Kidney (tissue), 14 donors: Measurements from ENCODE around the gene STPG3. TPM values are rescaled to one million over a fixed set of nuclear protein-coding genes. Genes with fewer than 3 reads are reported as not detected.

ENCODE experiments used
- DNase-seq, 5 donors: peaks; one replicate each; pipeline ENCODE4 v3.0.0-alpha.2; 2013 to 2020
- FAIRE-seq: peaks from 2 replicates; lab custom pipeline; 2012; peaks lifted over from hg19 to GRCh38; lab: Jason Lieb, UNC
- H3K27ac ChIP-seq, 2 donors: one replicate each; pipeline ENCODE4 v1.7.0; 2013; ENCODE audit warnings: low read depth in 2 of 2, low read length in 2 of 2, inconsistent platforms in 1 of 2
- H3K27me3 ChIP-seq: one replicate; pipeline ENCODE4 v1.7.1; 2013; ENCODE audit warnings: low read length, inconsistent platforms; ENCODE audit not compliant: control insufficient read depth, insufficient read depth
- H3K36me3 ChIP-seq, 3 donors: one replicate each; pipeline versions ENCODE4 v1.7.0 to v1.7.1; 2013; ENCODE audit warnings: low read length in 3 of 3, control low read depth in 1 of 3, inconsistent platforms in 1 of 3; ENCODE audit not compliant: insufficient read depth in 3 of 3, control insufficient read depth in 2 of 3
- H3K4me1 ChIP-seq, 3 donors: one replicate each; pipeline versions ENCODE4 v1.7.0 to v1.7.1; 2013; ENCODE audit warnings: low read length in 3 of 3, inconsistent platforms in 1 of 3, low read depth in 1 of 3; ENCODE audit not compliant: control insufficient read depth in 2 of 3, insufficient read depth in 2 of 3
- H3K4me3 ChIP-seq, 3 donors: one replicate each; pipeline versions ENCODE4 v1.7.0 to v1.8.1; 2013; ENCODE audit warnings: low read length in 3 of 3, control low read depth in 1 of 3, inconsistent platforms in 1 of 3
- H3K9ac ChIP-seq, 3 donors: one replicate each; pipeline versions ENCODE4 v1.7.0 to v1.7.1; 2013; ENCODE audit warnings: low read length in 3 of 3, control low read depth in 1 of 3, inconsistent platforms in 1 of 3
- H3K9me3 ChIP-seq, 3 donors: one replicate each; pipeline versions ENCODE4 v1.7.0 to v1.7.1; 2013; ENCODE audit warnings: low read length in 3 of 3, control low read depth in 1 of 3, inconsistent platforms in 1 of 3; ENCODE audit not compliant: control insufficient read depth in 2 of 3, insufficient read depth in 1 of 3
- intact Hi-C: fragments of 100-400 bp; cut with DNase I; formaldehyde crosslinking; loops from one replicate; pipeline ENCODE4 v1.11.1; 2022
- polyA plus RNA-seq: library from polyadenylated mRNA; stranded (reverse); fragments of 350-450 nt; fragmentation: Illumina TruSeq; extraction: RNeasy Lipid Tissue Mini Kit (QIAGEN cat#74804); gene quantifications from one replicate; pipeline ENCODE4 v1.2.3, GENCODE V29; 2014; ENCODE audit warnings: low read depth, low replicate concordance; ENCODE audit not compliant: insufficient read depth
- total RNA-seq: library from RNA; stranded (reverse); fragmentation: NEBNext Ultra II Directional; extraction: Animal tissue kit (Norgen Biotek cat#: 25700); gene quantifications from one replicate; pipeline ENCODE4 v1.2.1, GENCODE V29; 2021
- TF ChIP-seq, protein P1 (sequence below): IDR thresholded peaks from 3 replicates; pipeline ENCODE4 v1.5.1; 2012; ENCODE audit warnings: mild to moderate bottlenecking, moderate library complexity, borderline replicate concordance; ENCODE audit not compliant: insufficient read depth; ENCODE audit errors: extremely low read depth
- donor health status: control.
- donor health status: control.
- donor health status: control.
- donor health status: control.
- donor health status: control.
- donor health status: DM: yes; HTN: yes; CAD: no.
- donor health status: Normal renal cell carcinoma (clear cell type).

Gene STPG3
- total and polyA plus RNA-seq, 2 donors from 2014 or later: 0.38 TPM; not detected in 1

DNA sequence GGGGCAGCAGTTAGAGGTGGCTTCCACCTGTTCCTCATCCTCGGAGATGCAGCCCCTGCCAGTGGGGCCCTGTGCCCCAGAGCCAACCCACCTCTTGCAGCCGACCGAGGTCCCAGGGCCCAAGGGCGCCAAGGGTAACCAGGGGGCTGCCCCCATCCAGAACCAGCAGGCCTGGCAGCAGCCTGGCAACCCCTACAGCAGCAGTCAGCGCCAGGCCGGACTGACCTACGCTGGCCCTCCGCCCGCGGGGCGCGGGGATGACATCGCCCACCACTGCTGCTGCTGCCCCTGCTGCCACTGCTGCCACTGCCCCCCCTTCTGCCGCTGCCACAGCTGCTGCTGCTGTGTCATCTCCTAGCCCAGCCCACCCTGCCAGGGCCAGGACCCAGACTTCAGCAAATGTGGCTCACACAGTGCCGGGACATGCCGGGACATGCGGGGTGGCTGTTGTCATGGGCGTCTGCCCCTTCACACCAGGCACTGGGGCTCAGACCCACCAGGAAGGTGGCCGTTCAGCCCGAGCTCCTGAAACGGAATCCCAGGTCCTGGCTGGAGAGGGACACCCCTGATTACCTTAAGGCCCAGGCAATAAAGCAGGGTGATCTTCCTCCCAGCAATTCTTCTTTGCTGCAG lies 25.3 kb upstream of the STPG3 start:
- Histone ChIP-seq H3K9me3 (no peaks in the 10 kb centered on the region), H3K4me3 (no peak overlapping the region), H3K27ac (no peak overlapping the region), H3K36me3 (no peaks in the 10 kb centered on the region), H3K9ac (no peak overlapping the region), H3K27me3 (no peaks in the 10 kb centered on the region), H3K4me1 (peaks cover 0 to 35% (median 18%) of the 10 kb centered on the region in 3 donors)
- TF ChIP-seq, protein P1, sequence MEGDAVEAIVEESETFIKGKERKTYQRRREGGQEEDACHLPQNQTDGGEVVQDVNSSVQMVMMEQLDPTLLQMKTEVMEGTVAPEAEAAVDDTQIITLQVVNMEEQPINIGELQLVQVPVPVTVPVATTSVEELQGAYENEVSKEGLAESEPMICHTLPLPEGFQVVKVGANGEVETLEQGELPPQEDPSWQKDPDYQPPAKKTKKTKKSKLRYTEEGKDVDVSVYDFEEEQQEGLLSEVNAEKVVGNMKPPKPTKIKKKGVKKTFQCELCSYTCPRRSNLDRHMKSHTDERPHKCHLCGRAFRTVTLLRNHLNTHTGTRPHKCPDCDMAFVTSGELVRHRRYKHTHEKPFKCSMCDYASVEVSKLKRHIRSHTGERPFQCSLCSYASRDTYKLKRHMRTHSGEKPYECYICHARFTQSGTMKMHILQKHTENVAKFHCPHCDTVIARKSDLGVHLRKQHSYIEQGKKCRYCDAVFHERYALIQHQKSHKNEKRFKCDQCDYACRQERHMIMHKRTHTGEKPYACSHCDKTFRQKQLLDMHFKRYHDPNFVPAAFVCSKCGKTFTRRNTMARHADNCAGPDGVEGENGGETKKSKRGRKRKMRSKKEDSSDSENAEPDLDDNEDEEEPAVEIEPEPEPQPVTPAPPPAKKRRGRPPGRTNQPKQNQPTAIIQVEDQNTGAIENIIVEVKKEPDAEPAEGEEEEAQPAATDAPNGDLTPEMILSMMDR: no peak
- intact Hi-C loops: no loop called here
- FAIRE-seq (no peak), DNase-seq (peak in 1 of 5 donors; percentile 55)

DNA sequence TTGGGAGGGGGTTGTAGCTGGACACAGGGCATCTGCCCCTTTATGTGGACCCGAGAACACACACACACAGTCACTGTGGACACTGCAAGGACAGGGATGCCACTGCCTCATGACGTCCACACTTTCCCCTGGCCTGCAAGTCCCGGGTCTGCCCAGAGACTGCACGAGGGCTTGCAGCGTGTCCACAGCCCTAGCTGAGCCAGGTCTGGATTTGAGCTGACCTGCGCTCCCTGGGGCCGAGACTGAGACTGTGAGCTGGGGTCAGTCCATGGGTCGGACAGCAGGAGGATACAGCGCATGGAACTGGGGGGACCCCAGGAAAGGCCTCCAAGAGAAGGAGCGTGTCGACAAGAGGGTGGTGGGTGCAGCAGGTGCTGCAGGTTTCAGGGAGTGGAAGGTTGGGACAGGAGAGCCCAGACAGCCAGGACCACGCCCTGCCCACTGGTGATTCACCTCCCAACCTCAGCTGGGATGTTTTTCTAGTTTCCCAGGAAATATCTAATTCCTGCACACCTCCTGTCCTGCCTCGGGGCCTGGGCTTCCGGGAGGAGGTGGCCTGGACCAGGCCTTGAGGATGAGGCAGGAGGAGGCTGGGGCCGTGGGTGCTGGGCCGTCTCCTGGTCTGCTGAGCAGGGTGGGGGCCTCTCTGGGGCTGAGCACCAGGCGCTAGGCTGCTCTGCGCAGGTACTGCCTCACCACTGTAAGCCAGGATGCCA lies 24.6 kb upstream of the STPG3 start:
- Histone ChIP-seq H3K9ac (no peak overlapping the region), H3K36me3 (no peaks in the 10 kb centered on the region), H3K27ac (peak overlapping the region; percentile 45 to 71), H3K4me3 (no peak overlapping the region), H3K4me1 (peaks cover 0 to 35% (median 18%) of the 10 kb centered on the region in 3 donors), H3K27me3 (no peaks in the 10 kb centered on the region), H3K9me3 (no peaks in the 10 kb centered on the region)
- TF ChIP-seq, protein P1: no peak
- peak in 2 of 5 donors; percentile 62 to 92 for DNase-seq
- intact Hi-C loops: no loop called here
- no peak for FAIRE-seq

DNA sequence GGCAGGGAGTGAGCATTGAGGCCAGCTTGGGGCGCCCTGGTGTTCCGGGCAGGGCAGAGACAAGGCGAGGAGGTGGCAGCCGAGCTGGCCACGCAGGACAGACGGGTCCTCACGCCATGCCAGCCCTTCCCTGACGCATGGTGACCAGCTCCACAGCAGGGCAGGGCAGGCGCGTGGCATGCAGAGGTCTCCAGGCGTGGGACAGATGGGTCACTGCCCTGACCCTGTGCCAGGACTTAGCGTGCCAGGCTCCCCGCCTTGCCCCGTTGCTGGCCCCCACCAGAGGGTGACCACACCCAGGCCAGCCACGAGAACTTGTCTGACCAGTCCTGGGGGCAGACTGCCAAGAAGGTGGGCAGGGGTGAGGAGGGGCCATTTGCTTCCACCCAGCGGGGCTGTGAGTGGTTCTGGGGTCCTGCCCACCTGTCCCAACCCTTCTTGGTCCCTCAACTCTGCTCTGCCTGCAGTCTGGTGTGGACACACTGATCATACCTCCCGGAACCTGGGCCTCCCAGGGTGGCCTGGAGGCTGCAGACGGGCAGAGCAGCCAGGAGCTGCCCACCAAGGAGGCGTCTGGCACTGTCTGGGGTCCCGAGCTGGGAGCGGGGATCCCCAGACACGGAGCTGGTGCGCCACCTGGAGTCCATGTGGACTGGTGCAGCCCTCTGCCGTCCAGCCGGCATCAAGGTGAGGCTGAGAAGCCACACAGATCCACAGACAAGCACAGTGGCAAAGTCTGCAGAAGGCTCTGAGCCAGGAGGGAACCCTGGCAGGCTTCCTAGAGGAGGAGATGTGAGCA lies 23.8 kb upstream of the STPG3 start, which contains the start of gene RNF224:
Gene RNF224 (plus strand): TSS at position 449 of the 799 bp plus-strand sequence. CDS start 834 bp downstream, outside the sequence.
- Histone ChIP-seq H3K9me3 (no peaks in the 10 kb centered on the region), H3K4me1 (peaks cover 0 to 35% (median 18%) of the 10 kb centered on the region in 3 donors), H3K4me3 (no peak within 1 kb of the TSS), H3K36me3 (no peaks in the 10 kb centered on the region), H3K27me3 (no peaks in the 10 kb centered on the region), H3K27ac (peak within 1 kb of the TSS; percentile 45 to 71), H3K9ac (peak within 1 kb of the TSS in 1 of 3 donors; percentile 29)
- intact Hi-C loops: no loop called here
- no peak for FAIRE-seq
- TF ChIP-seq, protein P1: peak; percentile 86
- peak; percentile 87 to 97 (median 89) for DNase-seq
